Measurements from ENCODE around the gene GPR39. TPM values are rescaled to one million over a fixed set of nuclear protein-coding genes. Genes with fewer than 3 reads are reported as not detected.
A peak's percentile ranks its signal among the peaks of the same experiment; 100 is the strongest.

GPR39 gene
- total RNA-seq, 1 donor from 2014 or later = 26.0 TPM

GRCh38 chr2:132443106-132443505 lies 26.5 kb downstream of the GPR39 start:
- no peak for DNase-seq (ENCODE audit: low read depth)

DNA sequence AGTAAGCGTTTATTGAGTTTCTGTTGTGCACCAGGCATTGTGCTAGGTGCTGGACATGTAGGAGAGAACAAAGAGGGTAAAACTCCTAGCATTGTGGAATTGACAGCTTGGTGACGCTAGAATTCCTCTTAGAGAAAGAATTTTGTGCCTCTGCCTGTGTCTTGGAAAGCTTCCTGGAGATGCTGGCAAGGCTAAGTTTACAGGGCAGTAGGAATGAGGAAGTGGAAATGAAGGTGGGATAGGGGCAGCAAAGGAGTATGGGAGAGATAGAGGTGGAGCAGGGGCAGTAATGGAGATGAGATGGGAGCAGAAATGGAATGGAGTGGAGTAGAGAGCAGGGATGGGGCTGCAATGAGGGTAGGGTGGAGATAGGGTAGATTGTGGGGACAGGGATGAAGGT lies 29.8 kb downstream of the GPR39 start:
- no peak for DNase-seq (ENCODE audit: low read depth)

GRCh38 chr2:132448331-132448730 lies 31.7 kb downstream of the GPR39 start:
- no peak for DNase-seq (ENCODE audit: low read depth)

- peak; percentile 45 for DNase-seq (ENCODE audit: low read depth)
Measured at GRCh38 chr2:132448771-132449170, 32.2 kb downstream of the GPR39 start.

DNA sequence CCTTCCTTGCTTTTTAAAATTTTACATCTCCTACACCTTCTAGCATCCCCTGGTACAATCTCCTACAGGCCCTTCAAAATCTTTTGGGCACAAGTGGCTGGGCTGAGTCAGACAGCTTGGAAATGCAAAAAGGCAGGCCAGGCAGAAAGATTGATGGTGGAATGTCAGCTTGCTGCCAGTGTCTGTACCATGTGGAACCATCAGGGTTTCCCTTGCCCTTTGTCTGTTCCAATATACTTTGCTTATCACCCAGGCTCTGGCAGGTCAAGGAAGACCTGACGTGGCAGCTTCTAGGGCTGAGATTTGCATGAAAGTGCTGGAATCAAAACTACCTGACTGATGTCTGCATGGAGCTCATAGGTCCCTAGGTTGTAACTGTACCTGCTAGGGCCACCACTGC lies 33.3 kb downstream of the GPR39 start:
- DNase-seq (ENCODE audit: low read depth) = no peak

DNA sequence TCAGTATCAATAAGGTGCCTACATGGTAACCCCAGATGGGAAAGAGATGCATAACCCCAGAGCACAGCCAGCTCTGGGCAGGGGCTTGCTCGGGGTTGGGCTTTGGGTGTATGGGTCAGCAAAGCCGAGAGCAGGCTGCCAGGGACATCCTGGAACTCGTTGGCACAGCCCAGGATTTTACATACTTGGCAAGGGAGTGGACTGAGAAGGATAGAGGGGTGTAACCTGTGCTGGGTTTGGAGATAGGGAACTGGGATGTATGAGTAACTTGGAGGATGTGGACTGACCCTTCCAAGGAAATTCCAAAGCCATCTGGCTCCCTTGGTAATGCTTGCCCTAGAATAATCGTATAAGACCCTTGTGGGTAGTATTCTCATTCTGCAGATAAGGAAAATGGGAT lies 44.2 kb downstream of the GPR39 start:
- DNase-seq (ENCODE audit: low read depth) = no peak

- no peak for DNase-seq (ENCODE audit: low read depth)
Measured at GRCh38 chr2:132462236-132462635, 45.6 kb downstream of the GPR39 start.

DNA sequence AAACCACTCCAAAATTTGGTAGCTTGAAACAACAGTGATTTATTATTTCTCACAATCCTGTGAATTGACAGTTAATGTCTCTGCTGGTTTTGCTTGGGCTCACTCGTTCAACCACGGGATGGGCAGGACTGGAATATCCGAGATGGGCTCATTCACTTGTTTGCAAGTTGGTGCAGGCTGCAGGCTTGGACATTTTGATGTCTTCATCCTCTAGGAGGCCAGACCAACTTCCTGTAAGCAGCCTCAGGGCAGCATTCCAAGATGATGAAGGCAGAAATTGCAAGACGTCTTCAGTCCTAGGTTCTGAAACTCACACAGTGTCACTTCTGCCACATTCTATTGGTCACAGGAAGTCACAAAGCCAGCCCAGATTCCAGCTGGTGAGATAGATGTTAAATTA lies 47.1 kb downstream of the GPR39 start:
- DNase-seq (ENCODE audit: low read depth) = no peak

- no peak for DNase-seq (ENCODE audit: low read depth)
Measured at GRCh38 chr2:132465917-132466316, 49.3 kb downstream of the GPR39 start.

DNA sequence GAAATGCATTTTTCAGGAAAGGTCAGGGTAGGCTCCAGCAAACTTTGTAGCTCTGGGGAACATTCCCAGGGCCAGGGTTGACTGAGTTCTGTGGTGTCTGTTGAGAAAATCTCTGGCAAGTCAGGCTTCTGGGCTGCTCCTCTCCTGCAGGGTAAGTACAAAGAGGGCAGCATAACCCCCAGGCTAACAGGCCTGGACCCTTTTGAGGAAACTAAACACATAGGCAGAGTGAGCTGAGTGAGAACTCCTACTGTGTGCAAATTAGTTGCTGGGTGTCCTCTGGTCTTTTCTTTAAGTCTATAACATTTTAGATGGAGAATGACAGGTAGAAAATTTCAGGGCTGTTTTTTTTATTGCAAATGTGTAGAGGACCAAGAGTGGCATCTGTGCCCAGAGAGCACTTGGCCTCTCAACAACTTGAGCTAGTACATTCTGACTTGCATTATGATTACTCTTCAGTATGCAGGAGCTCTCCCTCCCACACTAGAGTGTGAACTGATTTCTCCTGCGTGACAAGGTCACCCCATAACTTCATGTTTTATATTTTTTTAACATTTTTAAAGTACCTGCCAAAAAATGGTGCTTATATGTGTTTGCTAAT lies 49.9 kb downstream of the GPR39 start:
- no peak for DNase-seq (ENCODE audit: low read depth)

GRCh38 chr2:132468821-132469675 lies 52.4 kb downstream of the GPR39 start:
- no peak for DNase-seq (ENCODE audit: low read depth)

GRCh38 chr2:132470746-132471145 lies 54.1 kb downstream of the GPR39 start:
- DNase-seq (ENCODE audit: low read depth) = peak; percentile 42

- no peak for DNase-seq (ENCODE audit: low read depth)
Measured at GRCh38 chr2:132473174-132473883, 56.7 kb downstream of the GPR39 start.

DNA sequence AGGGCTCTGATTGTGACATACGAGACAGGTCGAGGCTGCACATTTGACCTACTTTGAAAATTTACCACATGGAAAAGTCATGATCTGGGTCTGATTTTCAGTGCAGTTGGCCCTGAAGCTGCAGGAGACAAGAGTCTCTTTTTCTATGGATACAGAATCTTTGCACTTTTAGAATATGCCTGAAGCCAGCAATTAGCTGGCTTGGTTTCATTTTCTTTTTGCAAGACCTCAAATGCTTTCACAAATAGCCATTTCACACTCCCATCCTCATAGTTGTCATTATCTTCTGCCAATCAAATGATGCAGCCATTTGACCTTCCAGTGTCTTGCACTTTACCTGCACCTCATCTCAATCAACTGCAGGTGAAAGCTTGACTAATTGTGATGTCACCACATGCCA lies 59.0 kb downstream of the GPR39 start:
- DNase-seq (ENCODE audit: low read depth) = no peak

GRCh38 chr2:132477436-132477835 lies 60.8 kb downstream of the GPR39 start:
- no peak for DNase-seq (ENCODE audit: low read depth)

- peak; percentile 13 for DNase-seq (ENCODE audit: low read depth)
Measured at GRCh38 chr2:132477962-132478361, 61.4 kb downstream of the GPR39 start.

GRCh38 chr2:132478461-132479105 lies 62.0 kb downstream of the GPR39 start:
- DNase-seq (ENCODE audit: low read depth) = no peak

DNA sequence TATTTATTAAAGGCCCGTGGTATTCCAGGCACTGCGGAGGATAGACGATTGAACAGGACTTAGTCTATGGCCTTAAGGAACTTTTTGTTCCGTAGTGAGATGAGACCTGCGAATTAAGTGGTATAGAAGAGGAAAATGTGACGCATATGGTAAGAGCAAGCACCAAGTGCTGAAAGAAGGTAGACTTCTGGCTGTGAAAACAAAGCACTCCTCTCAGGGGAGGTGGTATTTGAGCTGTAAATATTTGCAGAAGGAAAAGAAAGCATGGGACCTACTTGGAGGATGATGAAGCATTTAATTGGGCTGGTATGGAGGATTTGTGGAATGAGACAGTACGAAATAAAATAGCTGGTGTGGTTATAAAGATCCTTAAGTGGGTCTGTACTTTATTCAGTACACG lies 62.5 kb downstream of the GPR39 start:
- no peak for DNase-seq (ENCODE audit: low read depth)

- no peak for DNase-seq (ENCODE audit: low read depth)
Measured at GRCh38 chr2:132482821-132483220, 66.2 kb downstream of the GPR39 start.

DNA sequence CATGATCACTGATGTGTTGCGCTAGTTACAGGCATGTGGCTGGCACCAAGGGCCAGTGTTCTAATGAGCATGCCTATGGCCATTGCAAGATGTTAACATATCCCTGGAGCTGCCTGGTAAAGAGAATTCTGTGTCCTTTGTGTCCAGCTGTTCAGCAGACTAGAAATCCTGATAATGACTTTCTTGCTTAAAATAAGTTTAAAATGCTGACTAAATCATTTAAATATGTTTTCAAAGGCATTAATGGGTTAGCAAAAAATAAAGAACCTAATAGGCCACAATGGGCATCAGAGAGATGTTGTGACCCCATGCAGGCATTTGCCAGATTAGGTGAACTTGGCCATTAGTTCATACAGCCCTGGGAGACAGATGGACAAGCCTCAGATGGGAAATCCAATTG lies 67.5 kb downstream of the GPR39 start:
- DNase-seq (ENCODE audit: low read depth) = no peak

- no peak for DNase-seq (ENCODE audit: low read depth)
Measured at GRCh38 chr2:132488491-132488890, 71.9 kb downstream of the GPR39 start.

DNA sequence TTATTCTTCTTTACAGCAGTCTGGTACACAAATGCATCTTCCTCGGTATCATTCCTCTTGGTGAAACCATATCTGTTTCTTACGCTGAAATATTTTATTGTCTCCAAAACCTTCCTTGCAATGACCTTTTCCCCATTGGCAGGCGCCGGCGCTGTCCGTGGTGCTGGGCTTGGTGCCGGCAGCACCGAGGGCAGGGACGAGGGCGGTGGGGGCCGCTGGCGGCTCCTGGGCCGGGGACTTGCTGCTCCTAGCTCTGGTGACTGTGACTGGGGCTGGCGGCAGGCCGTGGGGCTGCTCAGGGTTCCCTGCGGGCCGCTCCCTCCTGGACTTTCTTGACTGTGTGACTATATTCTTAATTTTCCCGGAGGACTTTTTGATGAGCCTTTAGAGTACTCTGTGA lies 72.5 kb downstream of the GPR39 start:
- peak; percentile 3 for DNase-seq (ENCODE audit: low read depth)

Data from renal cortical epithelial cell (primary cell).